ENCODE measurements around the gene SAP30BP.

SAP30BP gene

DNA sequence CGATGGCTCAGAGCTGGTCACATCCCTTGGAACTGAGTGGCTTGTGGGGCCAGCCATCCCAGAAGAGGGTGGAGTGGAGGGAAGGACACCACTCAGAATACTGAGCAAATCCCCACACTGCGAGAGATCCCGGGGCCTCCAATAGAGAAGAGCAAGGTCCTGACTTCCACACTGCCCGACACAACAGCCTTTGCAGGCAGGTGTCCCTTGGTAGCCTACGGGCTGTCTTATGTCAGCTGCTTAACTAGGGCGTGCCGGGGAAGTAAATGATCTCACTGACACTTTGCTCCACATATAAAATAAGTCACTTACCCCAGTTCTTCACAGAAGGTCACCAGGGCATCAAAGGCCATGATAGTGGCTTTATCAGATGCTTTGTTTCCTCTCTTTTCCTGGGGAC, 16.3 kb upstream of the SAP30BP start:
- DNase-seq = no peak

DNA sequence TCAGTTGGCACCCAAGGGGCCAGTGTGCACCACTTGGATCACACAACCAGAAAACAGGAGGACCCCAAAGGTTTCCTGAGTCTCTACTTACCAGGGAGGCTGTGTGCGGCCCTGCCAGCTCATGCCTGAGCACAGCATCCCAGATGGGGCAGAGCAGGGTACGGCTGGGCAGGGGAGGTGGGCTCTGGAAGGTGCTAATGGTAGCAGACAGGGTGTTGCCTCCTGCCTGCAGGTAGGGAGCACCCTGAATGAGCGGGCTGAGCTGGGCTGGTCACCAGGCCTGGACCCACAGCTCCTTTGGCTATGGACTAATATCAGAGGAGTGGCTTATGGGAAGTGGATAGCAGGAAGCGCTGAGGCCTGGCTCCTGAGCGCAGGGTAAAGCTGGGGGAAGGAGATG, 14.8 kb upstream of the SAP30BP start:
- no peak for DNase-seq

DNA sequence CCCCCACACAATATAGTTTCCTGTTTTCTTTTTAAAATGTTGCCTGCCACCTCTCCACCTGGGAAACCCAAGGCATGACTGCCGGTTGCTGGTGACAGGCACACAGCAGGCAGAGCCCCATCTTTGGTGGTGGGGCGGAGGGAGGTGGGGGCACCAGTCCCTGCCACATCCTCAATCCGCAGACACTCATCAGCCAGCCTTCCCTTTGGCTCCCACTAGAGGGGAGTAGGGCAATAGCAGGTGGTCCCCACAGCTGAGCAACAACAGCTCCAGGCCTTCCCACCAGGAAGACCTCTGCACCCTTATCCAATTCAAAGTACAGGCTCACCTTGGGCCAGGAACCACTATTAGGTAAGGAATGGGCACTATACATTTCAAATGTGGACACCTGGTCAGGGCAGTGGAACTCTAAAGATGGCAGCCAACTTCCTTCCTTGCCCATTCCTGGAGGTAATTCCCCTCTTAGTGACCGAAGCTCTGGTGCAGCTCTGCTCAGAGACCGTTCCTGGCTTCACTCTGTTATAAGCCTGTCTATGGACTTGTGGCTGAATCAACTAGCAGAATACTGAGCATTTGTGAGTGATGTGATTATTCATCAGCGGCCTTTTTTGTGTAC, 14.1 kb upstream of the SAP30BP start:
- peak; percentile 16 to 46 for DNase-seq

DNA sequence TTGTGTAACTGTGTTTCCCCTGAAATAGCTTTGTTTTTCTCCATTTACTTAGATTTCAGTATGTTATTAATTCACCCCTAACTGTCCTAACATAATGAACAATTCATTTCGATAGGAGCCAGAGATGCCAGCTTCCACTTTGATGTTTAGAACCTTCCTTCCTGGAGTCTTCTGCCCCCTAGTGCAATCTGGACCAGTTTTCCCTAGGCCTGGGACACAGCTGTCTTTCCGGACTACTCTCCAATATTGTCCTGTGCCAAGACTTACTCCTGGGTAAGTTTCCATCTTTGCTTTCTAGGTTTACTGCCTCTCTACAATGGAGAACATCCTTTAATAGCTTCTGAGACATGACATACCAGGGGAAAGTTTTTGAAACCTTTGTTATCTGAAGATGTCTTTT, 13.0 kb upstream of the SAP30BP start:
- DNase-seq = no peak

DNA sequence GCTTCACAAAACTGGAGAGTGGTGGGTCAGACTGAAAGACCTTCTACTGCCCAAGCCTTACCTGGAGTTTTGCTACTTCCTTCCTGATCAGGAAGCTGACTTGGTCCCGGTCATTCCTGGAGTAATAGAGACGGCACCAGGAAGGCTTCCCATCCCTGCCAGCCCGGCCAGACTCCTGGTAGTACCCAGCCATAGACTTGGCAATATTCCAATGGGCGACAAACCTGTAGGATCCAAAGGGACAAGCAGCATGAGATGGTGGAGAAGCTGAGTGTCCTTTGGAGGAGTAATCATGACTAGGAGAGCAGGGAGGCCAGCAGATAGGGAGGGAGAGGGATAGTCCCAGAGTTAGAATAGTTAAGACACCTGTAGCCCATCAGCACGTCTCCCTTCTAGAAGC, 8.9 kb upstream of the SAP30BP start:
- DNase-seq = no peak

DNA sequence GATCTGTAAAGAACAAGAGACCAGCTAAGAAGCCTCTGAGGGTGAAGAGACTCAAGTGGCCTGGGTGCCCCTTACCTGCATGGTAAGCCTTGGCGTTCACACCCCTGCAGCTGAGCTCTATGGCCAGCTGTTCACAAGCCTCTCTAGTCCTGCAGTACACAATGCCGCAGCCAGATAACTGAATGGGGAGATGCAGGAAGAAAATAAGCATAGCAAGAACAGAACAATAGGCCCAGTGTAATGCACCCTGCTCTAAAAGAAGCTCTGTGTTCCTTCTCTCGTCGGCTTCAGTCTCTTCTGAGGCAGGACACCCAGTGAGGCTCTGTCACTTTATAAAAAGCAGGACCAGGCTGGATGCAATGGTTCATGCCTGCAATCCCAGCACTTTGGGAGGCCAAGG, 5.6 kb upstream of the SAP30BP start:
- DNase-seq = no peak

DNA sequence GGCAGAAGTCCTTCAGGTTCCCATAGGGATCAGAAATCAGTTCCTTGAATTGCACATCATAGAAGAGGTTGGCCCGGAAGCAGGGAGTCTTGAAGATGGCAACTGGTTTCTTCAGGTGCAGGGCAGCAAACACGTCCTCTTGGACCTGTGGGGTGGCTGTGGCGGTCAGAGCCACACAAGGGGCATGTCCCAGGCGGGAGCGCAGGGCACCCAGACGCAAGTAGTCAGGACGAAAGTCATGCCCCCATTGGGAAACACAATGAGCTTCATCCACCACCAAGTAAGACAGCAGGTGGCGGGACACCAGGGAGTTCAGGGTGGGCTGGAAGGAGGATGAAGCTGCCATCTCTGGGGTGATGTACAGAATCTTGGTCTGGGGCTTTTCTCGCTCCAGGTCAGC, 4.6 kb upstream of the SAP30BP start:
- no peak for DNase-seq

DNA sequence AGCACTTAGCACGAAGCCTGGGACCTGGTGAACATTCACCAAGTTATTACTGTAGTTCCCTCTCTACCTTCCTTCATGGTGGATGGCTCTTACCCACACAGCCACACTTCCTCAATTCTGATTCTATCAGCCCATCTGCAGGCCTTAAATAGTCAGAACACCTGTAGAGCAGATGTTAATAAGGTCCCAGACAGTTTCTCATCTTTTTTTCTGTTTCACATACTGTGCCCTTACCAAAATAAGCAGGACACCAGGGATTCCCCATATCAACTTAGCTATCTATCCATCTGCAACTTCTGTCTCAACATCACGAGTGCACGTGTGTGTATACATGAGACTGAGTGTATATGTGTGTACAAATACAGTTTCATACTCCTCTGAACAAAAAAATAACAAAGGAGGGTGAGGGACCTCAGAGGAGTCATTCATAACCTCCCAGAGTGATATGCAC, 3.0 kb upstream of the SAP30BP start:
- no peak for DNase-seq

DNA sequence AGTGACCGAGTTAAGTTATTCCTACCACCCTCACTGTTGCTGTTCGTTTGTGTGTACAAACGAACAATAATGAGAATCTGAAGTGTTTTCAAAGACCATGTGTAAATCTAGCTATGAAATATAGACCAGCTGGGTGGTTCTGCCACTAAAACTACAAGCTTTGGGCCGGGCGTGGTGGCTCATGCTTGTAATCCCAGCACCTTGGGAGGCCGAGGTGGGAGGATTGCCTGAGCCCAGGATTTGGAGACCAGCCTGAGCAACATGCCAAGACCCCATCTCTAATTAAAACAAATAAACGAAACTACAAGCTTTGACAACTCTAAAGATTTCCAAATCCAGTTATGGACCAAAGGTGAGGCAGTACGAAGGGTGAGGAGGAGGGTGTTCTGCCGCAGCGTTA, 1.2 kb upstream of the SAP30BP start:
- no peak for DNase-seq

DNA sequence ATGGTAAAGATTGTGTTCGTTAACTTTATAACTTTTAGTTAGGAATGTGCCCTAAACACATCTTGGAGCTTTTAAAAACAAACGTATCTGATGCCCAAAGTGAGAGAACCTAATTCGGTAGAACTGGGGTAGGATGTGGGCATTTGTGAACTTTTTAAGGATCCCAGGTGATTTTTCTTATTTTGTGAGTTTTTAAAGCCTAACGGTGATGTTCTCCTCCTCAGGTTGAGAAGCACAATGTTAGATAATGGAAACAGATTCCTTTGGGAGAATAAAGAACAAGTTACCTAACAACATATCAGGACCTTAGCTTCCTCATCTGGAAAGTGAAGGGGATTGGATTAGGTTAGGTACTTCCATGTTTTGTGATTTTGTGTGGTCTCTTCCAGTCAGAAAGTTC, 687 bp downstream of the SAP30BP start:
- DNase-seq = no peak

DNA sequence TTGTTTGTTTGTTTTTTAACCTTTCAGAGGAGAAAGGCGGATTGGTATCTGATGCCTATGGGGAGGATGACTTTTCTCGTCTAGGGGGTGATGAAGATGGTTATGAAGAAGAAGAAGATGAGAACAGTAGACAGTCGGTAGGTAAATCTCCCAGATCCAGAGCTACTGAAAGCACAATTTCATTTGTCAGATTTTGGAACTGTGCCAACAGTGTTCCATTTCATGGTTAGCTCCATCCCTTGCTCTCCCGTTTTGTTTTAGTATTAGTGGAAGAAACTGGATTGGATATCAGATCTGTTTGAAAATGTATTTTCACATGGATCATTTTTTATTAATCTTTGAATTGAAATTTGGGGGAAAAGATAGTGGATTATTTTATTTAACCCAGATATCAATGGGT, 1.4 kb downstream of the SAP30BP start:
- DNase-seq = no peak

DNA sequence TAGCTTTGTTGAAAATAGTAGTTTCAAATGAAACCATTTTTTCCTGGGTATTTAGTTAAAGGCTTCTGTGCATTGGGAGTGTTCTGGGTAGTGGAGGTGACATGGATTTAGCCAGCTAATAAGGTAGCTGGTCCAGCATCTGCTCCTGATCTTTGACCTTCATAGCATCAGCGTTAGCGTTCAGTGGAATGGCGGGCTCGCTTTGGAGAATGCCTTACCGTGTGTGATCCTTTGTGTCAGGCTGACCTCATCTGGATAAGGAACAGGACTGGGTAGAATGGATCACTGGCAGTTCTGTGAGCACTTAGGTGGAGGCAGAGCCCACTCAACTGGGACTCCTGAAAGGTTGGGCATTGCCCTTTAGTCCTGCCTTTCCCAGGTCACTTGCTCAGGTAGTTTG, 3.7 kb downstream of the SAP30BP start:
- no peak for DNase-seq

DNA sequence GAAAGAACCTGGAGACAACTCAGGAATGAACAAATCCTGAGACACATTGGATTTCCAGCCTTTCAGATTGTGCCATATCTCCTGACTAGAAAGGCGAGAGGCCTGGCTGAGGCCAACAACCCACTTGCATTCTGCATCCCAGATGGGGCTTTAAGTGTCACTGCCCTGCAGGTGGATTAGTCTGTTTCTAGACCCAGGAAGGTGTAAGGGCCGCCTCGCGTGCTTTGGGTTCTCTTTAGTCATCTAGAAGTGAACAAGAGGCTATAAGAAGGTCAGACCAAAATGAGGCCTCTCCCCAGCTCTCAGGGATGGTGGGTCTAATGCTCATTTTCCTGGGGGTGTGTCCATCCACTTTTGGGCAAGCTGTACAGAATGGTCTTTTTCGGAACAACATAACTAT, 4.9 kb downstream of the SAP30BP start:
- DNase-seq = no peak

DNA sequence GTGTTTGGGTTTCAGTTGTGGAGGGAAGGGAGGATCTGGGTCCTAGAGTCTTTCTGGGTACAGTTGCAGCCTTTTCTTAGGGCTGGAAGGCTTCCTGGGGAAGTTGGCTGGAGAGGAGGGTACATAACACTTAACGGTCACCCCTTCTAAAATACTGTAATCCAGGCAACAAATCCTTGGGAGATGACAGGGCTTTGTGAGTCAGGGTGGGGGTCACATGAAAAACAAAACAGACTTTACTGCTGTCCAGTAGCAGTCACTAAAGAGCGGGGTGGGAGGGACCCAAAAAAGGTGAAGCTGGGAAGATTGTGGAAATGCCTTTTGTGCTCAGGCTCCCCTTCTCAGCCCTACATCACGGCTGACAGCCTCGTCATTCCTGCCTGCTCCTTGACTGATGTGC, 6.3 kb downstream of the SAP30BP start:
- DNase-seq = no peak

DNA sequence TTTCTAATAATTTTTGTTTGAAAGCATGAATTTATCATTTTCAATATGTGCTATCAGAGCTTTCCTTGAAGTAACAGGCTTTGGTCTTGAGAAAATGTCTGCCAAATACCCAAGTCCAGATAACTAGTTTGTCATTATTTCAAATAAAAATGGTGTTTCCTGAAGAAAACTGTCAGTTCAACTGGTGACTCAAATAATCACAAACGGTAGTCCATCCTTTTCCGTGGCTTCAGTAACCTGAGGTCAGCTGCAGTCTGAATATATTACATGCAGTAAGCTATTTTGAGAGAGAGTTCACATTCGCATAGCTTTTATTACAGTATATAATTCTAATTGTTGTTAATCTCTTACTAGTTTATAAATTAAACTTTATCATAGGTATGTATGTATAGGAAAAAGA, 9.3 kb downstream of the SAP30BP start:
- DNase-seq = no peak

DNA sequence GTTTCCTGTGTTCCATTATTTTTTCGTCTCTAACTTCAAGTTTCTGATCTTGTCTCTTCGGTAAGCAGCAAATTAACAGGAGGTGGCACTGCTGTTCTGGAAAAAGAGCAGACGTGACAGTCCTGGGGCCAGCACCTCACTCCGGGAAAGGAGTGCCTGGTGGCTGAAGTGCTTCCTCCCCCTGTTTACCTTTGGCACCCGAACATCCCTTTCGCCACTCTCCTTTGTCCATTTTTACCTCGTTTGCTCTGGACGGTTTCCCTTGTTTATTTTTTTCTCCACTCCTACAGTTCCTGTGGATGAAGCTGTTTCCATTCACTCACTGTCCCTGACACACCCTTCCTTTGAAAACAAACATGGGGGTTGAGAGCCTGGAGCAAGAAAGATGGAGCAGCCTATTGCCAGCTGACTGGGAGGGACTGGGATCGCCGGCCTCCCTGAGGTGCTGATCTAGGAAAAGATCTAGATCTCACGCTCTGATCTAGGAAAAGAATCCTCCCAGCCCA, 12.6 kb downstream of the SAP30BP start:
- peak; percentile 9 to 29 for DNase-seq

DNA sequence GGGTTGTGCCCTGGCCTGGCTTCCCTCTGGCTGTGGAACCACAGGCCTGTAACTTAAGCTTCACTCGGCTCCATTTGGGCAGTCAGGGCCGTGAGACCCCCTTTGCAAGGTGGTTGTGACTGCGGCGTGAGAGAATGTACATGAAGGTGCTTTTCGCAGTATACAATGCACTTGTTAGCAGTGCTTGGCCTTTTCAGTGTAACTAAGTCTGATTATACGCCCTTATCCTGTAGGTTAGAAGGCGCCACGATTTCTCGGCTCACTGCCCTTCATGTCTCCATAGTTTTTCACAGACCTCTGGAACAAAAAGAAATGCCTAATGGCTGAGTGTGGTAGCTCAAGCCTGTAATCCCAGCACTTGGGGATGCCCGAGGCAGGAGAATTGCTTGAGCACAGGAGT, 13.3 kb downstream of the SAP30BP start:
- DNase-seq = no peak

DNA sequence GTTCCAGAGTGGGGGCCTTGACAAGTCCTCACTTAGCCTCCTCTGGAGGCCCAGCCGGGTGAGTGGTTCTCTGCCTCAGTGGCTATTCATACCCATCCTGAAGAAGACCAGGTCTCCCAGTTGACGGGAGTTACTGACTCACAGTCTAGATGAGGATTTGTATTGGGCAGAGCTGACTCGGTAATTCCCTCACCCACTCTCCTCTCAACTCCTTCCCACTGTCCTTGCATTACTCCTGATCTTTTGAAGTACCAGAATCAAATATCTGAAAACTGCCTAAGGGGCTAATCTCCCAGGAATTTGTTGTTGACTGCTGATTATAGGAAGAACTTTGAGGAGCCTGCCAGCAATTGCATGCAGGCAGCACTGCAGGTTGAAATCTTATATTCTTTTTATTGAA, 14.2 kb downstream of the SAP30BP start:
- no peak for DNase-seq

DNA sequence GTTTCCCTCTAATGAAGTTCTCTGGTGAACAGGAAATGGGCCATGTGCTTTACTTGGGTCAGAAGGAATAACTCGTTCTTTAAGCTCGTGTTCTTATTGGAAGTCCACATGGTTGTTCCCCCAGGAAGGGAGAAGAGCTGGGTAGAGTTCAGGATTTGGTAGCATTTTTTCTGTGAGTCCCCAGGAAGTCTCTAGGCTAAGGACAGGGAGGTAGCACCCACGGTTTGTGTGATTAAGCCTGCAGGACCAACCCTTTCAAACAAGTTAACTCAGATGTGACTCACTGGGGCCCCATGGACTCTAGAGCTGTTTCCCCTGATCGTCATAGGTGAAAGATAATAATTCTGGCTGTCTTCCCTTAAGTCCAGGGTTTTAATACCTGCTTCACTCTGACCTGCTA, 16.4 kb downstream of the SAP30BP start:
- DNase-seq = no peak

DNA sequence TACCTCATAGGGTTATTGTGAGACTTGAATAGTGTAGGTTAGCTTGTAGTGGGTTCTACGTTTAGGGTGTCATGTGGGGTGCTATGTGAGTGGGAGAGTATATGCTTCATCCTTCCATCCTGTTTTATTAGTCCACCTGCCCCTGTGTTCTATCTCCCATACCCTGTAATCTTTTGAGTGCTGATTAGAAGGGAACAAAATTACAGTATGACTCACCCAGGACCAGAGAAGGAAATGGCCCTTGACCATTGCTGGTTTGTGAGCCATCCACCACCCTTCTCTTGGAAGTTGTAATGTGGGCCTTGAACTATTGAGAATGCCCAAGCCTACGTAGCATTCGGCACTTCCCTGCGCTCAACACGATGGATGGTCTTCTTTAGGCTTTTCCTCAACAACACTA, 17.1 kb downstream of the SAP30BP start:
- no peak for DNase-seq

DNA sequence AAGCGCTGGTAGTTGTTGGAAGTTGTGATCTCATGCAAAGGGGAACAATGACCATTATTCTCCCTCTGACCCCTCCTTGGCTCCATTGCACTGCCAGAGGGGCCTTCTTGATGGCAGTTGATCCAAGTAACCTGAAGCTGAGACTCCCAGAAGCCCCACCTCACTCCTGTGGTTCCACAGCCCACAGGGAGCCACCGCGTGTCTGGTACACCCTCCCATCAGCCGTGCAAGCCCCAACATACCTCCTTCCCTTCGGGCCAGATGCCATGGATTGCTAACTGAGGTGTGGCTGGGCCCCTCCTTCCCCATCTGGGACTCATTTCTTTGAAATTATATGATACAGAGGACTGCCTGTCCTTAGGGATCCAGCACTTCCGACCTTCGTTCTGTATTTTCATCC, 17.8 kb downstream of the SAP30BP start:
- DNase-seq = no peak

DNA sequence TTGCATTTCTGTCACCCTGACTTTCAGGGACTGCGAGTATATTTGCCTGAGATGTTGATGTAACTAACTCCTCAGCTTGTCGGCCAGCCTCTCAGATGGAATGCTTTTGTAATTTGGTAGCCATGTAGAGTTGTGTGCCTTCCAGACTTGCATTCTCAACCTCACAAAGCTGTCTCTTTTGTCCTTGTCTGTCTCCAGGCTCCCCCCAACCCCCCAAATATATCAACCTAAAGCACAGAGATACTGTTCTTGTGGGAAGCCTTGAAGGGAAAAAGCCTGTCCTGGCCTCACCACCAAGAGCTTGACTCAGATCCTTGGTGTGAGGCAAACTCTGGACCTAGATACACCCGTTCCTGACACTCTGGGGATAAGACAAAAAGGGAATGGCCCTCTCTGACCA, 18.4 kb downstream of the SAP30BP start:
- DNase-seq = no peak

DNA sequence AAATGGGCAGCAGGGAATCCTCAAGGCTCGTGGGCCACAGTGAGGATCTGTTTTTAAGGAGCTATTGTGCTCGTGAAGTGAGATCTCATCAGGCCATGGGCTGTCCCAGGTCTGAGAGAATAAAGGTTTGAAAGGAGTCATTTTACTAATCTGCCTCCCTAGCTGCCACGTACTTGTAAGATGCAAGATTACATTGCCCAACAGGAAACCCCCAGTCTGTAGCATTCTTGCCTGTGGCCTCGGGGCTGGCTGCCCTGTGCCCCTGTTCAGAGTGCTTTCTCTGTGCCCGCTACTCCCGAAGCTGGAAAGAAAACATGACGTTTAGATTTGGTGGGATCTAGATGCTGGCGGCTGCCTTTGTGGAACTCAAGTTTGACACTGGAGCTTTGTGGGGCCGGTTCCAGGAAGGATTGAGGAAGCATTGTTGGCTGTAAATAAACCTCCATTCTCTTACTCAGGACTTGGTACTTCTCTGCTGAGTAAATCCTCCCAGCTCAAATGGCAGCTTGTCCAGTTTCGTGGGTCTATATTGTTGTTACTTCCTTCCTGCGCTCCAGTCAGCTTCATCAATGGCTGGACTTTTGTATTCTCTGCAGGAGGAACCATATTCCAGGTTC, 21.2 kb downstream of the SAP30BP start:
- no peak for DNase-seq

DNA sequence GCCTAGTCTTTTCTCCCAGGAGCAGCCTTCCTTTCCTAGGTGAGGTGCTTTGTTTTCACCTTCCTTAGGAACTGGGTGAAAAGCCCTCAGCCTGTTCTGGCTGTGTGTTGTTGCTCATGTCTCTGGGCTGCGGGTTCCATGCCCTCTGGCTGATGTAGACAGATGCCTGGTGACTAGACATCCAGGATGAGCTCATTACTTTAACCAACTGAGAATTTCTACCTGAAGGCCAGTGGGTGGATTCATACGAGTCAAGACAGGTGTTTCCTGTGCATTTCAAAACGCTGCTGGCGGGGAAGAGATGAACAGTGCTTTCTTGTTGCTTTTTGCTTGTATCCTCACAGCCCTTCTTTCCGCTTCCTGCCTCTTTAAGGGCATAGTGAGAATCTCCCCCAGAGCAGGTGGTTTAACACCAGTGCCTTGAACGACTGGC, 22.3 kb downstream of the SAP30BP start:
- peak; percentile 32 to 61 for DNase-seq

DNA sequence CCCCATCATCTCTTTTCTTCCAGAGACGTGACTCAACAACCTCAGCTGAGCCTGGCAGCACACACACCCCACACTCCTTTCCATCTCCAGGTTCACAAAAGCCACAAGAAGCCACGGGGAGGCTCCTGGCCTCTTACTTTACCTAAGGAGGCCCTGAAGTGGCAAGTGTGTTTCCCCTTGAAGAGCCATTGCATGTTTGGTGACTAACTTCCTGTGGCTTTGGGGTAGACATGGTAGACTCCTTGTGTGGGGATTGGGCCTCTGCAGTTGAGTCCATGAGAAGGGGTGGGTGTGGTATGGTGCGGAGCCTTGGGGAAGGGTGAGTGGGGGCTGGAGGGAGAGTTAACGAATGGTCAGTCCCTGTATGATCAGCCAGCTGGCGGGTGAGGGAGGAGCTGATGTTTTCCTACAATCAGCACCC, 24.2 kb downstream of the SAP30BP start:
- DNase-seq = no peak
